ENCODE results near the gene THOP1. TPM values are rescaled to one million over a fixed set of nuclear protein-coding genes. Genes with fewer than 3 reads are reported as not detected.

Gene THOP1
- 80.6 and 88.2 TPM in 2 replicates for total RNA-seq (2014; rRNA removed; shearing (Covaris generic))
- 282 and 343 TPM in 2 replicates for polyA plus RNA-seq (2014; cell fraction: nucleus; rRNA removed)

DNA sequence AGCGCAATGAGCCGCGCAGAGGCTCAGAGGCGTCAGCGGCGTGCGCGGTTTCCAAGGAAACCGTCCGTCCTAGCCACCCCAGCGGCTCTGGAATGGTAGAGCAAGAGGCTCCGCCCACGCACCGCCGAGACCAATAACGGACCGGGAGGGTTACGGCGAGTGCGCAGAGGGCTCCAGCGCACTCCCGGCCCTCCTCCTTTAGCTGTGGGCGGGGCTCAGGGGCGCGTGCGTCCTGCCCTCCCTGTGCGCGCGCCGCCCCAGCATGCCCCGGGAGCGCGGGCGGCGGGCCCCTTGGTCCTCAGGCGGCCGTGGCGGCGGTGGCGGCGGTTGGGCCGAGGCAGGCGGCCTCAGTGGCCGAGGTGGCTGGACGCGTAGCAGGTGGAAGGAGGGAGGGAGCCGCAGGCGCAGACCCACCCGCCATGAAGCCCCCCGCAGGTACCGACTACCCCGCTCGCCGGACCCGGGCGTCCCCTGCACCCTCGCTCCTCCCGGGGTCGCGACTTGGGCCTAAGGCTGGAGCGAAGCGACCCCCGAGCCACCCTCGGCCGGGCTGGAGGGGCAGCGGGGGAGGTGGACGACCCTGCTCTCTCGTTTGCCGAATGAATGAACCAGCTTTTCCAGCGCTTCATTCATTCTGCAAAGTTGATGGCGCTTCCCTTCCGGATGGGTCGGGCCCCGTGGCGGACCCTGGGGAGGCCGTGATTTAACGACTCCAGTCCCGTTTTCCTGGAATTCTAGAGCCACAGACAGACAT is at the start of gene THOP1:
TSS of gene THOP1 (plus strand) at position 260 of the 754 bp plus-strand sequence. CDS start at position 420, 160 bp downstream.
- DNase-seq (ENCODE audit: extremely low read depth, low read depth): peak; percentile 96

GRCh38 chr19:2736550-2737190 is 48.6 kb upstream of the THOP1 start:
- DNase-seq (ENCODE audit: extremely low read depth, low read depth): no peak

- DNase-seq (ENCODE audit: extremely low read depth, low read depth): peak; percentile 97
Measured at GRCh38 chr19:2739602-2740313, 45.5 kb upstream of the THOP1 start, which contains the start of gene SLC39A3. Gene SLC39A3 (minus strand): TSS chr19:2740017. CDS start chr19:2737257, 2,760 bp downstream.

DNA sequence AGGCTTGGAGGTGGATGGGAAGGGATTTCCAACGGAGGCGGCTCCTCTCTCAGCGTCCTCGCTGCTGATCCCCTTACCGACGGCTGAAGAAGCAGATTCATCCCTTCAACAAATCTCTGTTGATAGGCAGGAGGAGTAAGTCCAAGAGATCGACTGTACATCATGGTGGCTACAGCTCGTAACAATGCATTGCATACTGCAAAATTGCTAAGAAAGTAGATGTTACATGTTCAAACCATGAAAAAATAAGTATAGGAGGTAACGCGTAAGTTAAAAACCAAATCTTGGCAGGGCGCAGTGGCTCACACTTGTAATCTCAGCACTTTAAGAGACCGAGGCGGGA is 45.0 kb upstream of the THOP1 start:
- DNase-seq (ENCODE audit: extremely low read depth, low read depth): no peak

DNA sequence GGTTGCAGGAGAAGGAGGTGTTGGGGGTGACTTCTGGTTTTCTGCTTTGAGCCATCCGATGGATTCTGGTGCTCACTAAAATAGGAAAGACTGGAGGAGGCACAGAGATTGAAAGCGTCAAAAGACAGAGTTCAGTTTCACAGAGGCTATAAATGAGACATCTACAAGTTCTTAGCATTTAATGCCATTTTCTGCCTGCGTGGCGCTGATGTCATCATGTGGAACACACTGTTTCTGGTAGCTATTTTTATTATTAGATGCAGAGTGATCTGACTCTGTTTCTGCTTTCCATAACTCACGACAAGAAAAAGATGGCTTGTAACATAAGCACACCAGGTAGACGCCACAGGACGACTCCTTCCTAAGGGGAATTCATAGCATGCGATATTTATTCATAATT is 42.2 kb upstream of the THOP1 start:
- no peak for DNase-seq (ENCODE audit: extremely low read depth, low read depth)

DNA sequence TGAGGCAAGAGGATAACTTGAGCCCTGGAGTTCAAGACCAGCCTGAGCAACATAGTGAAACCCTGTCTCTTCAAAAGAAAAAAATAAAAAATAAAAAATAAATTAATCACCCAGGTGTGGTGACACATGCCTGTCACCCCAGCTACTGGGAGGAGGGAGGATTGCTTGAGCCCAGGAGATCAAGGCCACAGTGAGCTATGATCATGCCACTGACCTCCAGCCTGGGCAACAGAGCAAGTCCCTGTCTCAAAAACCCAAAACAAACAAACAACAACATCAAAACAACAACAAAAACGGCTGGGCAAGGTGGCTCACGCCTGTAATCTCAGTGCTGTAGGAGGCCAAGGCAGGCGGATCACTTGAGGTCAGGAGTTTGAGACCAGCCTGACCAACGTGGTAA is 41.2 kb upstream of the THOP1 start:
- DNase-seq (ENCODE audit: extremely low read depth, low read depth): no peak

DNA sequence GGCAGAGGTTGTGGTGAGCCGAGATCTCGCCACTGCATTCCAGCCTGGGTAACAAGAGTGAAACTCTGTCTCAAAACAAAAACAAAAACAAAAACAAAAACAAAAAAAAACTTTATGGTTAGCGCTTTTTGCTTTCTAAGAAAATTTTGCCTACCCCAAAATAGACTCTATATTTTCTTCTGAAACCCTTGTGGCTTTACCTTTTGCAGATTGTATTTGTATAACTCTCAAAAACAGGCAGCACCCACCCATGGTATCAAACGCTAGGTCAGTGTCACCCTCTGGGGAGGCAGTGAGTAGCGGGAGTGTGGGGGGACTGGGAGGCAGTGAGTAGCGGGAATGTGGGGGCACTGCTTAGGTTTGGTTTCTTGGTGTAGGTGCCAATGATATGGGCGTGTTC is 38.0 kb upstream of the THOP1 start:
- no peak for DNase-seq (ENCODE audit: extremely low read depth, low read depth)

DNA sequence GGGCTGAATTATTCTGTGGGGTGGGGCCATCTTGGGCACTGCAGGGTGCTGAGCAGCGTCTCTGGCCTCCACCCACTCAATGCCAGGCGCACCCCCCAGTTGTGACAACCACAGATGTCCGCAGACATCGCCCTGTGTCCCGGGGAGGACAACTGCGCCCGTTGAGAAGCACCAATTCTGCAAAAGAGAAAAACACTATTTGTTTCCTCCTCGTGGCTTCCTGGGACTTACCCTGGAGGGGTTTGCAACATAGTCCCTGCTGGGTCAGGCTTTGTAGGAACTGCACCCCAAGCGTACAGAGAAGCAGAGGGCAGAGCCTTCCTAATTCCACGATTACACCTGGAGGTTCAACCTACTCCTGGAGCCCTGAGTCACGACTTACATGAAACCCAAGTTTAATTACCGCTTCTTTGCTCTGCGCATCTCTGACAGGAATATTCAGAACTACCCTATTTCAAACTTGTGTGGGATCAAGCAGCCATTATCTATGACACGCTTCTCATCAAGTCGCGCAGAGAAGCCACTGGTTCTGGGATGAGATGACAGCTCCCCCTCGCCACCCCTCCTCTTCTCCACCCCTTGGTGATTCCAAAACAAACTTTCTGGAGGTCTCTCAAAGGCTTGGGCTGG is 34.4 kb upstream of the THOP1 start:
- no peak for DNase-seq (ENCODE audit: extremely low read depth, low read depth)

DNA sequence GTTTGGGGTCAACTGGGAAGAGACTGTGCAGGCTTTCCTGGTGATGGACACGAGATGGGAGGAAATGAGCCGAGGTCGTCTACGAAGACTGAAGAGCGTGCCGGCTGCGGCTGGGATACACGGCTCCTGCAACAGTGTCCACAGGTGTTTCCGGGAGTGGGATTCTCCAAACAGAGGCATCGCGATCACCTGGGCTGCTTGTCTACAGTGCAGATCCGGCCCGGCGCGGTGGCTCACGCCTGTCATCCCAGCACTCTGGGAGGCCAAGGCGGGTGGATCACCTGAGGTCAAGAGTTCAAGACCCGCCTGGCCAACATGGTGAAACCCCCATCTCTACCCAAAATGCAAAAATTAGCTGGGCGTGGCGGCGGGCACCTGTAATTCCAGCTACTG is 33.9 kb upstream of the THOP1 start:
- no peak for DNase-seq (ENCODE audit: extremely low read depth, low read depth)

DNA sequence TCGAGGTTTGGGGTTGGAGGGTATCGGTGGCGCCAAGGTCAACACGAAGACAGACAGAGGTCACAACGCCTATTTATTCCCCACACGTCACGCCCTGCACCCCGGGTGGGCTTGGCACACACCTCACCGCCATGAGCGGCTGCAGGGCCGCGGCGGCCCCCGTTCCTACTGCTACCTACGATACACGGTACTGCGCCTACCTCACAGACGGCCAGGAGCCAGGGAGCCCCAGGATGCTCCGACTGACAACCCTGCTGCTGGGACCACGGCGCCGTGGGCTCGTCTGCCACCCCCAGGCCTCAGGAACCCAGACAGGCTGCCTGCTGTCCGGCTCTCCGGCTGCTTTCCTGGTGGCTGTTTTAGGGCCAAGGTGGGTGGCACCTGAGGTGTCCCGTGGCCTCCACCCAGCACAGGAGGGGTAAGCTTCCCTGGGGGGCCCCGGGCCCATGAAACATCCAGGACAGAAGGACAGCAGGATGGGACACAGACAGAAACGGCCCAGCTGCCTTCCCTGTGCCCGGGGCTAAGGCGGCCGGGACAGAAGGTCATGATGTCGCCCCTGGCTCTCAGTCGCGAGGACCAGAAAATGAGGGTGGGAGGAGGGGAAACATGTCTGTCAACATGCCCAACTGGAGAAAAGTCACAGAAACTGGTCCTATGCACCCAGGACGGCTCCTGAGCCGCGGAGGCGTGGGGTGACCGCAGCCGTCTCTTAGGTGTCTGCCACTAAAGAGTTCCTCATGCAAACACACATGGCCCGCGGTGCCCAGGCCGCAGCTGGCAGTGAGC is 30.4 kb upstream of the THOP1 start:
- DNase-seq (ENCODE audit: extremely low read depth, low read depth): no peak

DNA sequence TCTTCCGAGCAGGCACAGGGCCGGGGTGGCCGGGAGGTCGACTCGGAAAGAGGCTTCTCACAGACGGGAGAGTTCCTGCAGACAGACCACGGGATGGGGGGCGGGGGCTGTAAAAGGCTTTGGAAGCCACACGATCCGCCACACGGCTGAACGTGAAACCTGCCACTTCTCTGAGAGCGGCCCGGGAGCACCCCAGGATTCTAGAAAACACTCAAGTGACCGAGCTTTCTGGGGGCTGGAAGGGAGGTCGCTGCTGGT is 29.9 kb upstream of the THOP1 start:
- DNase-seq (ENCODE audit: extremely low read depth, low read depth): no peak

DNA sequence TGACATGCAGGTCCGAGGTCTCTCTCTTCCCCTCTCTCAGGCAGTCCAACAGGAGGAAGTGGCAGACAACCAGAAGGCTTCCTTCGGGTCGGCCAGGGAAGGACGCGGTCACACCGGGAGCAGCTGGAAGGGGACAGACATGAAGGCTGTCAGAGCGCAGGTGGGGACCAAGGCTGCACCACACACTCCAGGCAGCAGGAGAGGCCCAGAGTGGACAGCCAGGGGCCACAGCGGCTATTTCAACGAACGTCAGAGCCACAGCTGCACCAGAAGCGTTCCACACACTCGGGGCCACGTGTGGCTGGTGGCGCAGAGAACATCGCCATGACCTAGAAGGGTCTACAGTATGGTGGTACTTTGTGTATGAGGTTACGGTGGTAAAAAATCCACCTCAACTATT is 29.5 kb upstream of the THOP1 start:
- no peak for DNase-seq (ENCODE audit: extremely low read depth, low read depth)

DNA sequence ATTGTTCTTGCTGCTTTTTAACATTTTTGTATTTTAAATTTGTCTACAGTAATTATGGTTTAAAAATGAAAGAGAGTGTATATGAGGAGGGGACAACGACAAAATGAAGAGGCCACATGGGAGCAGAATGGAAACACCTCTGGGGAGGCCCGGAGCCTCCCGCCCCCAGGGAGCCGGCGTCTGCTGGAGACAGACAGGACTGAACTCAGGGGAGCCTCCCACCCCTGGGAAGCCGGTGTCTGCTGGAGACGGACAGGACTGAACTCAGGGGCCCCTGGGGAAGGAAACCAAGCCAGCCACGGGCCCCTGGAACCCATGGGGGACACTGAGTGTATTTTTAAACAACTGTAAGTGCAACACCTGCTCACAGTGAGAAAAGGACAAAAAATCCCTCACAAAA is 28.8 kb upstream of the THOP1 start:
- DNase-seq (ENCODE audit: extremely low read depth, low read depth): no peak

GRCh38 chr19:2756921-2757881 is 28.1 kb upstream of the THOP1 start:
- DNase-seq (ENCODE audit: extremely low read depth, low read depth): no peak

GRCh38 chr19:2758601-2759313 is 26.5 kb upstream of the THOP1 start:
- DNase-seq (ENCODE audit: extremely low read depth, low read depth): no peak

DNA sequence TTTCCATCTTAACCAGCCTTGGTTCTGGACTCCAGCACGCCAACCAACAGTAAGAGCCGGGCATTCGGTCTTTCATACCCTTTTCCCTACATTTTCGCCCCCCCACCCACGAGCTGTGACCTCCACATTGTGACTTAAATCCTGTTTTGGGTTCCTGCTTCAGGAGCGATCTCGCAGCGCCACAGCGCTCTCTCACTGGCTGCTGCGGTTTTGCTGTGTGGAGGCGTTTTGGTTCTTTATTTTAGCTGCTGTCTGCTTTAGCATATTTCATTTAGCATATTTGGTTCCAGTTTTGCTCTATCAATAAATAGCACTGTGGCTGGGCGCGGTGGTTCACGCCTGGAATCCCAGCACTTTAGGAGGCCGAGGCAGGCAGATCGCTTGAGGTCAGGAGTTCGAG is 25.9 kb upstream of the THOP1 start:
- DNase-seq (ENCODE audit: extremely low read depth, low read depth): no peak

DNA sequence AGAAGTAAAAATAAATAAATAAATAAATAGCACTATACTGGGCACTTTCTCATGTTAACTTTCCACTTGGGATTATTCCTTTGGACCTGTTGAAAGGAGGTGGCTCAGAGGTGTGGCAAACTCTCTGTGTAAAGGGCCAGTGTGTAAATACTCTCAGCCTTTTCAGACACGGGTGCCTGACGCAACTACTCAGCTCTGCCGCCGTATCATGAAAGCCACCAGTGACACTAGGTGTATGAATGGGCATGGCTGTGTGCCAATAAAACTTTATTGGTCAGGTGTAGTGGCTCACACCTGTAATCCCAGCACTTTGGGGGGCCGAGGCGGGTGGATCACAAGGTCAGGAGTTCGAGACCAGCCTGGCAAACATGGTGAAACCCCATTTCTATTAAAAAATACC is 25.3 kb upstream of the THOP1 start:
- DNase-seq (ENCODE audit: extremely low read depth, low read depth): no peak

DNA sequence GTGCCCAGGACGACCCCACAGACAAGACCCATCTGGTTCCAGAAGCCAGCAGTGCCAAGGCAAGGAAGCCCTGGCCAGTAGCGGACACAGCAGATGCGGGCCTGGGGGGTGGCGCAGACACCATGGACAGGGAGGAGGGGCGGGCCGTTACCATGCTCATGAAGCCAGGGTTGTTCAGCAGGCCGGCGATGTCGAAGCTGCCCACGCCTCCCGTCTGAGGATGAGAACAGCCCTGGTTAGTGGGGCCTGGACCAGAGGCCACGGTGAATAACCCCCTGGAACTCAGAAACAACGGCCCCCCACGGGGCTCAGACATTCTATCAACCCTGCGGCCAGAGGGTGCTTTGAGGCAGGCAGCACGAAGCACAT is 24.0 kb upstream of the THOP1 start:
- DNase-seq (ENCODE audit: extremely low read depth, low read depth): no peak
